Heart left ventricle (tissue), 16 donors: ENCODE results near the gene FILIP1. TPM values are rescaled to one million over a fixed set of nuclear protein-coding genes. Genes with fewer than 3 reads are reported as not detected.

ENCODE experiments used
- ATAC-seq, 4 donors: fragments of 200-7000 bp; cut with Tn5 transposase; one replicate each; pipeline ENCODE4 v1.9.1; 2020 to 2022; ENCODE audit warnings: moderate library complexity in 4 of 4, mild to moderate bottlenecking in 3 of 4, moderate number of reproducible peaks in 1 of 4
- DNase-seq, 5 donors: peaks; one replicate each; pipeline ENCODE4 v3.0.0-alpha.2; 2020
- H3K27ac ChIP-seq, 12 donors: fragments of 200-600 bp; sonication (generic) in 4 of 12; one replicate each; pipeline versions ENCODE4 v1.5.0 to v1.8.0; 2016 to 2022; ENCODE audit warnings: mild to moderate bottlenecking in 2 of 12
- H3K27me3 ChIP-seq, 9 donors: fragments of 200-600 bp; sonication (generic) in 2 of 9; one replicate each; pipeline versions ENCODE4 v1.5.1 to v1.8.0; 2016 to 2022; ENCODE audit warnings: mild to moderate bottlenecking in 3 of 9
- H3K36me3 ChIP-seq, 9 donors: fragments of 200-600 bp; sonication (generic) in 2 of 9; one replicate each; pipeline versions ENCODE4 v1.5.0 to v1.8.0; 2018 to 2022; ENCODE audit warnings: mild to moderate bottlenecking in 2 of 9
- H3K4me1 ChIP-seq, 12 donors: fragments of 200-600 bp; sonication (generic) in 4 of 12; one replicate each; pipeline versions ENCODE4 v1.5.0 to v1.8.0; 2016 to 2022; ENCODE audit warnings: mild to moderate bottlenecking in 3 of 12
- H3K4me3 ChIP-seq, 12 donors: fragments of 200-600 bp; sonication (generic) in 4 of 12; one replicate each; pipeline versions ENCODE4 v1.5.0 to v1.8.0; 2017 to 2022; ENCODE audit warnings: mild to moderate bottlenecking in 9 of 12, moderate library complexity in 4 of 12
- H3K9me3 ChIP-seq, 12 donors: fragments of 200-600 bp; sonication (generic) in 4 of 12; one replicate each; pipeline versions ENCODE4 v1.5.0 to v1.8.0; 2016 to 2022; ENCODE audit warnings: mild to moderate bottlenecking in 1 of 12
- POLR2A ChIP-seq, 2 donors: fragments of 450-650 bp; IDR thresholded peaks; one replicate each; pipeline ENCODE4 v1.6.1; 2017; ENCODE audit warnings: antibody characterized with exemption in 2 of 2, mild to moderate bottlenecking in 2 of 2, moderate library complexity in 2 of 2
- WGBS, 4 donors: extraction: QIAGEN DNeasy Blood & Tissue Kit in 2 of 4; methylation state at CpG; one replicate each; pipeline versions ENCODE4 v1.1.5 to v1.1.7; 2013 to 2018; 5-methylcytosine and 5-hydroxymethylcytosine counted together
- intact Hi-C, 10 donors: fragments of 100-400 bp; cut with DNase I; formaldehyde crosslinking; loops; one replicate each; pipeline versions ENCODE4 v1.11.1 to v1.14.2; 2022
- polyA plus RNA-seq, 2 donors: library from polyadenylated mRNA; stranded (reverse); fragments of 200-250 nt; gene quantifications; one replicate each; pipeline ENCODE4 v1.2.3, GENCODE V29; 2013
- total RNA-seq, 9 donors: library from RNA; depleted of rRNA in 2 of 9; stranded (reverse); fragments of >200 nt in 2 of 9; fragmentation: NEBNext Ultra II Directional in 3 of 9; extraction: Animal tissue kit (Norgen Biotek cat#: 25700) in 3 of 9; gene quantifications; one replicate each; pipeline versions ENCODE4 v1.1.0 to v1.2.4, GENCODE V29; 2016 to 2023
- TF ChIP-seq, protein P1 (sequence below), 12 donors: fragments of 200-600 bp; sonication (generic) in 4 of 12; IDR thresholded peaks; one replicate each; pipeline versions ENCODE4 v1.5.0 to v1.8.0; 2018 to 2022; ENCODE audit warnings: antibody characterized with exemption in 12 of 12, mild to moderate bottlenecking in 5 of 12
- donor health status: ischemic (EF 13 %, LVEDD 7.1; RV severe dilation, severe dysfunction).
- donor health status: healthy with polysubstance abuse.
- donor health status: DM: no; HTN: yes; CAD: no.
- donor health status: DM: no; HTN: no; CAD: no.
- donor health status: ischemic (EF 25% LVEDD 6.9; RV normal size, moderate dysfunction).
- donor health status: ischemic (EF 25% LVEDD 5.7; RV mildly dilated, moderate dysfunction).
- donor health status: healthy.
- donor health status: DM: yes; HTN: yes; CAD: no.
- donor health status: ischemic (EF 35%, LVEDD 5.7; RV mildly dilated, moderate dysfunction).
- donor health status: nonischemic (EF 11% LVEDD 7.7; RV severe dilation, severe dysfunction).
- donor health status: DM: yes; HTN: yes; CAD: no.
- donor health status: PGD.
- donor health status: ischemic (EF 29% LVEDD 5.4; RV normal size, mild dysfunction).
- donor health status: nonischemic (EF 23%, LVEDD 6.1; RV moderate dilation, normal function).

The FILIP1 gene
- total and polyA plus RNA-seq, 11 donors = 49.2 to 230 (median 158) TPM

GRCh38 chr6:75486850-75487518 is 6.6 kb downstream of the FILIP1 start:
- ATAC-seq (peak; percentile 32 to 64 (median 54)), DNase-seq (no peak)
- Histone ChIP-seq H3K27ac (peak overlapping the region in 11 of 12 donors; percentile 45 to 95 (median 92)), H3K36me3 (no peaks in the 10 kb centered on the region), H3K4me3 (peak overlapping the region in 2 of 12 donors; percentile 55 to 64), H3K4me1 (peaks cover 3 to 71% (median 43%) of the 10 kb centered on the region in 12 donors), H3K27me3 (no peaks in the 10 kb centered on the region), H3K9me3 (no peaks in the 10 kb centered on the region)
- intact Hi-C loops = loop anchor here in 1 of 10 donors (5.0 kb wide), 1 partner anchor 55 kb away; no protein-coding TSS in a partner anchor
- TF ChIP-seq POLR2A (IDR thresholded peaks at IDR 0.05) = no peak
- TF ChIP-seq, protein P1, sequence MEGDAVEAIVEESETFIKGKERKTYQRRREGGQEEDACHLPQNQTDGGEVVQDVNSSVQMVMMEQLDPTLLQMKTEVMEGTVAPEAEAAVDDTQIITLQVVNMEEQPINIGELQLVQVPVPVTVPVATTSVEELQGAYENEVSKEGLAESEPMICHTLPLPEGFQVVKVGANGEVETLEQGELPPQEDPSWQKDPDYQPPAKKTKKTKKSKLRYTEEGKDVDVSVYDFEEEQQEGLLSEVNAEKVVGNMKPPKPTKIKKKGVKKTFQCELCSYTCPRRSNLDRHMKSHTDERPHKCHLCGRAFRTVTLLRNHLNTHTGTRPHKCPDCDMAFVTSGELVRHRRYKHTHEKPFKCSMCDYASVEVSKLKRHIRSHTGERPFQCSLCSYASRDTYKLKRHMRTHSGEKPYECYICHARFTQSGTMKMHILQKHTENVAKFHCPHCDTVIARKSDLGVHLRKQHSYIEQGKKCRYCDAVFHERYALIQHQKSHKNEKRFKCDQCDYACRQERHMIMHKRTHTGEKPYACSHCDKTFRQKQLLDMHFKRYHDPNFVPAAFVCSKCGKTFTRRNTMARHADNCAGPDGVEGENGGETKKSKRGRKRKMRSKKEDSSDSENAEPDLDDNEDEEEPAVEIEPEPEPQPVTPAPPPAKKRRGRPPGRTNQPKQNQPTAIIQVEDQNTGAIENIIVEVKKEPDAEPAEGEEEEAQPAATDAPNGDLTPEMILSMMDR (IDR thresholded peaks at IDR 0.05) = no peak
- WGBS, 4 donors = 39 to 55% (median 50%) methylated on average over 6 of the region's 6 CpGs

- Histone ChIP-seq H3K9me3 (no peaks in the 10 kb centered on the region), H3K27me3 (no peaks in the 10 kb centered on the region), H3K4me1 (peaks cover 3 to 86% (median 66%) of the 10 kb centered on the region in 12 donors), H3K4me3 (no peak overlapping the region), H3K36me3 (no peaks in the 10 kb centered on the region), H3K27ac (peak overlapping the region in 2 of 12 donors; percentile 23 to 87)
- no peak for TF ChIP-seq POLR2A (IDR thresholded peaks at IDR 0.05)
- TF ChIP-seq, protein P1 (IDR thresholded peaks at IDR 0.05) = no peak
- intact Hi-C loops = no loop called here
- no peak for DNase-seq
- no peak for ATAC-seq
These were observed 9.1 kb downstream of the FILIP1 start for GRCh38 chr6:75484535-75484934.

DNA sequence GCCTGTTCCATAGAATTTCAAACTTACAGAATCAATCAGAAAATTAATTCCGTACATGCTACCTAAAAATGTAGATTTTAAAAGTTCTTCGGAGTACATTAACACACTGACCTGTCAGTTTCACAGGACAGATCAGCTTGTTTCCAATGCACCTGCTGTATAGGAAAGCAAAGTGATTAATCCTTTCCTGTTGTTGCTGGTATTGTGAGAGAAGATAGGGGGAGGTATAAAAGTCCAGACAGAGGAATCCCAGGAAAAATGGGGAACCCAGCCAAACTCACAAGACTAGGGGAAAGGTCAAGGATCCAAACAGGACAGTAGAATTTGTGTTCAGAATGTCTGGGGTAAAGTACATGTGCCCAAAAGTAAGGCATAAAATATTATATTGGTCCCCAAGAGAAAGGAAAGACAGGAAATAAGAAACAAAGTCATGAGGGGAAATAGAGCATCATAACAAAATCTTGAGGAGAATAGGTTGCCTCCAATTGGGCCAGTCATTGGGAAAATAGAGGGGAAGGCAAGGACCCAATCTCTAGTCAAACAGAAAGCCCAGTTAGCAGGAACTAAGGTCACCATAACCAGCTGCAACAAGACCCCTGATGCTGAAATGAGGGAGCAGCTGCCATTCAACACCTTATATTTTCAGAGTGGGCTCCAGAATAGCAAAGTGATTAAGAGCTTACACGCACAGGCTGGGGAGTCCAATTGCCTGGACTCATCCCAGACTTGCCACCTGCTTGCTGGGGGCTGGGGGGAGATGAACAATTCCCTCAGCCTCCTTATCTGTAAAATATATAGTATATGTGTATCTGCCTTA is 10.3 kb downstream of the FILIP1 start:
- Histone ChIP-seq H3K9me3 (no peaks in the 10 kb centered on the region), H3K36me3 (no peaks in the 10 kb centered on the region), H3K27ac (peak overlapping the region in 9 of 12 donors; percentile 7 to 87 (median 53)), H3K4me3 (no peak overlapping the region), H3K27me3 (no peaks in the 10 kb centered on the region), H3K4me1 (peaks cover 3 to 87% (median 67%) of the 10 kb centered on the region in 12 donors)
- TF ChIP-seq POLR2A (IDR thresholded peaks at IDR 0.05) = no peak
- TF ChIP-seq, protein P1 (IDR thresholded peaks at IDR 0.05) = peak in 3 of 12 donors; percentile 8 to 15 (median 11)
- DNase-seq (no peak), ATAC-seq (no peak)
- intact Hi-C loops = loop anchor here in 1 of 10 donors (2.0 kb wide), 1 partner anchor 51 kb away; no protein-coding TSS in a partner anchor
- WGBS, 4 donors = 47 to 69% (median 55%) methylated on average over 3 of the region's 3 CpGs
